ENCODE measurements around the gene TAS2R41.

TAS2R41 gene

GRCh38 chr7:143477501-143478150, at the start of gene TAS2R41:
Gene TAS2R41 (plus strand): TSS chr7:143477873. CDS start chr7:143477873, 0 bp downstream.
- no peak for DNase-seq

GRCh38 chr7:143429770-143430698, 47.6 kb upstream of the TAS2R41 start:
- no peak for DNase-seq

GRCh38 chr7:143431109-143431508, 46.6 kb upstream of the TAS2R41 start:
- no peak for DNase-seq

GRCh38 chr7:143433759-143434158, 43.9 kb upstream of the TAS2R41 start:
- no peak for DNase-seq

GRCh38 chr7:143434660-143435059, 43.0 kb upstream of the TAS2R41 start:
- DNase-seq, result no peak

GRCh38 chr7:143435266-143435665, 42.4 kb upstream of the TAS2R41 start:
- no peak for DNase-seq

GRCh38 chr7:143436325-143436946, 41.2 kb upstream of the TAS2R41 start:
- no peak for DNase-seq

- no peak for DNase-seq
These were observed 40.1 kb upstream of the TAS2R41 start for GRCh38 chr7:143437578-143437977.

- DNase-seq, result no peak
These were observed 37.8 kb upstream of the TAS2R41 start for GRCh38 chr7:143439866-143440265.

GRCh38 chr7:143443153-143443552, 34.5 kb upstream of the TAS2R41 start, which contains the start of gene TAS2R60:
Gene TAS2R60 (plus strand): TSS chr7:143443453. CDS start chr7:143443453, 0 bp downstream.
- no peak for DNase-seq

- no peak for DNase-seq
These were observed 33.5 kb upstream of the TAS2R41 start for GRCh38 chr7:143444063-143444782.

GRCh38 chr7:143444785-143445184, 32.9 kb upstream of the TAS2R41 start:
- DNase-seq, result no peak

GRCh38 chr7:143447466-143447865, 30.2 kb upstream of the TAS2R41 start:
- DNase-seq, result no peak

- no peak for DNase-seq
These were observed 29.2 kb upstream of the TAS2R41 start for GRCh38 chr7:143448429-143448828.

GRCh38 chr7:143449793-143450192, 27.9 kb upstream of the TAS2R41 start:
- DNase-seq, result no peak

- no peak for DNase-seq
These were observed 26.6 kb upstream of the TAS2R41 start for GRCh38 chr7:143451122-143451521.

GRCh38 chr7:143451746-143452145, 25.9 kb upstream of the TAS2R41 start:
- DNase-seq, result no peak

- DNase-seq, result no peak
These were observed 25.2 kb upstream of the TAS2R41 start for GRCh38 chr7:143452495-143452894.

GRCh38 chr7:143454091-143454680, 23.5 kb upstream of the TAS2R41 start:
- DNase-seq, result no peak

GRCh38 chr7:143455491-143455890, 22.2 kb upstream of the TAS2R41 start:
- DNase-seq, result no peak

GRCh38 chr7:143455942-143456341, 21.7 kb upstream of the TAS2R41 start:
- no peak for DNase-seq

- DNase-seq, result no peak
These were observed 20.5 kb upstream of the TAS2R41 start for GRCh38 chr7:143456992-143457793.

Data from NCI-H1436 (cell line).